H9 (cell line): ENCODE measurements around the gene ANKRD13A. TPM values are rescaled to one million over a fixed set of nuclear protein-coding genes. Genes with fewer than 3 reads are reported as not detected.

ENCODE experiments used
- DNase-seq: peaks from one replicate; pipeline ENCODE4 v3.0.0-alpha.2; 2017
- H2AFZ ChIP-seq: one replicate; pipeline ENCODE4 v1.6.1; 2013; ENCODE audit warnings: mild to moderate bottlenecking, low read length, control low read depth, moderate library complexity
- H2AK5ac ChIP-seq: 2 replicates; pipeline ENCODE4 v1.6.1; 2013; ENCODE audit warnings: low read length, control low read depth, mixed read lengths; ENCODE audit not compliant: insufficient read length
- H2BK120ac ChIP-seq: one replicate; pipeline ENCODE4 v1.6.1; 2013; ENCODE audit warnings: low read depth, mild to moderate bottlenecking, low read length, control low read depth, inconsistent platforms; ENCODE audit not compliant: poor library complexity, severe bottlenecking
- H2BK12ac ChIP-seq: 2 replicates; pipeline ENCODE4 v1.6.1; 2013; ENCODE audit warnings: low read length, control low read depth, mixed read lengths, low read depth; ENCODE audit not compliant: insufficient read length
- H2BK15ac ChIP-seq: 2 replicates; pipeline ENCODE4 v1.6.1; 2013; ENCODE audit warnings: low read depth, low read length, control low read depth
- H2BK20ac ChIP-seq: one replicate; pipeline ENCODE4 v1.6.1; 2013; ENCODE audit warnings: low read depth, mild to moderate bottlenecking, low read length, control low read depth, inconsistent platforms; ENCODE audit not compliant: poor library complexity, severe bottlenecking
- H2BK5ac ChIP-seq: 2 replicates; pipeline ENCODE4 v1.6.1; 2013; ENCODE audit warnings: low read length, control low read depth, mixed read lengths; ENCODE audit not compliant: insufficient read length
- H3K14ac ChIP-seq: 2 replicates; pipeline ENCODE4 v1.6.1; 2013; ENCODE audit warnings: low read length, control low read depth; ENCODE audit not compliant: insufficient read depth
- H3K18ac ChIP-seq: 2 replicates; pipeline ENCODE4 v1.6.1; 2013; ENCODE audit warnings: low read depth, mild to moderate bottlenecking, mixed read lengths, low read length, control low read depth; ENCODE audit not compliant: insufficient read length
- H3K23ac ChIP-seq: 2 replicates; pipeline ENCODE4 v1.6.1; 2013; ENCODE audit warnings: low read length, control low read depth, mixed read lengths, low read depth; ENCODE audit not compliant: insufficient read length
- H3K23me2 ChIP-seq: 2 replicates; pipeline ENCODE4 v1.6.1; 2013; ENCODE audit warnings: low read depth, mild to moderate bottlenecking, mixed read lengths, low read length, control low read depth; ENCODE audit not compliant: insufficient read length, poor library complexity, severe bottlenecking
- H3K27ac ChIP-seq: 2 replicates; pipeline ENCODE4 v1.5.1; 2013; ENCODE audit warnings: low read length, control low read depth, mixed read lengths, low read depth; ENCODE audit not compliant: insufficient read length
- H3K27me3 ChIP-seq: 2 replicates; pipeline ENCODE4 v1.6.1; 2013; ENCODE audit warnings: low read length, control low read depth, inconsistent platforms; ENCODE audit not compliant: insufficient read depth
- H3K4ac ChIP-seq: 2 replicates; pipeline ENCODE4 v1.6.1; 2013; ENCODE audit warnings: low read depth, mild to moderate bottlenecking, control low read depth, inconsistent platforms, low read length, moderate library complexity
- H3K4me1 ChIP-seq: 2 replicates; pipeline ENCODE4 v1.6.1; 2013; ENCODE audit warnings: low read length, control low read depth, inconsistent platforms; ENCODE audit not compliant: insufficient read depth
- H3K4me2 ChIP-seq: 2 replicates; pipeline ENCODE4 v1.6.1; 2013; ENCODE audit warnings: low read length, control low read depth, mixed read lengths; ENCODE audit not compliant: insufficient read length, insufficient read depth
- H3K56ac ChIP-seq: 2 replicates; pipeline ENCODE4 v1.6.1; 2013; ENCODE audit warnings: low read depth, mild to moderate bottlenecking, mixed read lengths, low read length, control low read depth; ENCODE audit not compliant: insufficient read length
- H3K79me1 ChIP-seq: 2 replicates; pipeline ENCODE4 v1.6.1; 2013; ENCODE audit warnings: low read depth, mild to moderate bottlenecking, moderate library complexity, low read length, control low read depth, inconsistent platforms; ENCODE audit not compliant: insufficient read depth, poor library complexity, severe bottlenecking
- H3K79me2 ChIP-seq: 2 replicates; pipeline ENCODE4 v1.6.1; 2013; ENCODE audit warnings: low read length, control low read depth, inconsistent platforms; ENCODE audit not compliant: insufficient read depth
- H3K9ac ChIP-seq: 2 replicates; pipeline ENCODE4 v1.6.1; 2013; ENCODE audit warnings: low read length, control low read depth, mixed read lengths; ENCODE audit not compliant: insufficient read length; ENCODE audit errors: extremely low read depth
- H3K9me3 ChIP-seq: one replicate; pipeline ENCODE4 v1.6.1; 2013; ENCODE audit warnings: low read depth, low read length, inconsistent platforms; ENCODE audit not compliant: control insufficient read depth
- H3T11ph ChIP-seq: one replicate; pipeline ENCODE4 v1.6.1; 2013; ENCODE audit warnings: mild to moderate bottlenecking, low read length, control low read depth, inconsistent platforms
- H4K20me1 ChIP-seq: one replicate; pipeline ENCODE4 v1.6.1; 2013; ENCODE audit not compliant: control insufficient read depth, insufficient read length, insufficient read depth
- H4K5ac ChIP-seq: 2 replicates; pipeline ENCODE4 v1.6.1; 2013; ENCODE audit warnings: low read depth, mild to moderate bottlenecking, mixed read lengths, low read length, control low read depth; ENCODE audit not compliant: insufficient read length
- H4K8ac ChIP-seq: replicated peaks from 2 replicates; pipeline ENCODE4 v1.6.1; 2013; ENCODE audit warnings: low read length, control low read depth, mixed read lengths, low read depth; ENCODE audit not compliant: insufficient read length
- H4K91ac ChIP-seq: 2 replicates; pipeline ENCODE4 v1.6.1; 2013; ENCODE audit warnings: low read depth, mild to moderate bottlenecking, moderate library complexity, mixed read lengths, low read length, control low read depth; ENCODE audit not compliant: insufficient read length
- H3K27ac Mint-ChIP-seq, 3 experiments: 2 replicates in 2 of 3; 3 replicates in 1 of 3; pipeline ENCODE4 v1.8.0; 2020 to 2021; ENCODE audit warnings: mixed read lengths in 3 of 3, mild to moderate bottlenecking in 1 of 3, moderate library complexity in 1 of 3
- H3K27me3 Mint-ChIP-seq: 2 replicates; pipeline ENCODE4 v1.8.0; 2021; ENCODE audit warnings: low read depth, mild to moderate bottlenecking, moderate library complexity, mixed read lengths
- H3K36me3 Mint-ChIP-seq, 3 experiments: 2 replicates in 2 of 3; 3 replicates in 1 of 3; pipeline ENCODE4 v1.8.0; 2020 to 2021; ENCODE audit warnings: low read depth in 3 of 3, mixed read lengths in 3 of 3; ENCODE audit not compliant: insufficient read depth in 1 of 3
- H3K4me1 Mint-ChIP-seq, 2 experiments: 2 replicates each; pipeline ENCODE4 v1.8.0; 2020; ENCODE audit warnings: mixed read lengths in 2 of 2
- H3K4me3 Mint-ChIP-seq, 2 experiments: 2 replicates in 1 of 2; 3 replicates in 1 of 2; pipeline ENCODE4 v1.8.0; 2020 to 2021; ENCODE audit warnings: mild to moderate bottlenecking in 2 of 2, mixed read lengths in 2 of 2, moderate library complexity in 1 of 2
- H3K9me3 Mint-ChIP-seq, 2 experiments: 2 replicates in 1 of 2; 3 replicates in 1 of 2; pipeline ENCODE4 v1.8.0; 2020; ENCODE audit warnings: mild to moderate bottlenecking in 2 of 2, mixed read lengths in 2 of 2, moderate library complexity in 1 of 2
- CTCF ChIP-seq: fragments of 200-600 bp; sonication (generic); conservative IDR thresholded peaks from 3 replicates; pipeline ENCODE4 v1.8.0; 2021; ENCODE audit warnings: antibody characterized with exemption, mild to moderate bottlenecking
- WGBS: extraction: QIAGEN DNeasy Blood & Tissue Kit; methylation state at CpG from one replicate; pipeline ENCODE4 v1.1.7; 2013; ENCODE audit warnings: missing lambda C conversion rate, low lambda C conversion rate, mixed read lengths; ENCODE audit not compliant: insufficient read length; ENCODE audit errors: extremely low coverage; 5-methylcytosine and 5-hydroxymethylcytosine counted together
- total RNA-seq: library from RNA; stranded (reverse); gene quantifications from 2 replicates; pipeline ENCODE4 v1.2.1, GENCODE V29; 2021

The ANKRD13A gene
- total RNA-seq, 1 experiment from 2014 or later = 18.0 TPM

GRCh38 chr12:110065540-110065939 lies 66.3 kb downstream of the ANKRD13A start:
- no peak overlapping the region for H4K5ac ChIP-seq
- WGBS = no CpG with 5 or more reads among the region's 2 CpGs
- H4K8ac ChIP-seq = no peak overlapping the region
- no peak overlapping the region for H4K91ac ChIP-seq
- H3K9ac ChIP-seq = no peak overlapping the region
- no peak overlapping the region for H2BK15ac ChIP-seq
- H2BK20ac ChIP-seq = no peak overlapping the region
- no peak overlapping the region for H3K4ac ChIP-seq
- no peak for TF ChIP-seq CTCF
- no peak overlapping the region for H3K27ac Mint-ChIP-seq
- H3K23me2 ChIP-seq = no peaks in the 10 kb centered on the region
- H2BK12ac ChIP-seq = no peak overlapping the region
- H3T11ph ChIP-seq = no peak overlapping the region
- H3K4me1 ChIP-seq = no peaks in the 10 kb centered on the region
- no peaks in the 10 kb centered on the region for H3K36me3 Mint-ChIP-seq
- no peaks in the 10 kb centered on the region for H3K79me2 ChIP-seq
- no peaks in the 10 kb centered on the region for H3K79me1 ChIP-seq
- no peak overlapping the region for H2AFZ ChIP-seq
- H3K4me3 Mint-ChIP-seq = no peak overlapping the region
- no peak for DNase-seq
- H3K4me2 ChIP-seq = no peak overlapping the region
- H3K14ac ChIP-seq = no peak overlapping the region
- no peaks in the 10 kb centered on the region for H3K9me3 ChIP-seq
- no peak overlapping the region for H3K23ac ChIP-seq
- no peak overlapping the region for H2BK5ac ChIP-seq
- no peak overlapping the region for H3K56ac ChIP-seq
- H3K27me3 Mint-ChIP-seq = peaks cover 5% of the 10 kb centered on the region
- no peak overlapping the region for H2AK5ac ChIP-seq
- H3K27me3 ChIP-seq = no peaks in the 10 kb centered on the region
- no peak overlapping the region for H3K27ac ChIP-seq
- no peak overlapping the region for H2BK120ac ChIP-seq
- H3K9me3 Mint-ChIP-seq = no peaks in the 10 kb centered on the region; a peak in 1 of 5 replicates
- H3K18ac ChIP-seq = no peak overlapping the region
- no peaks in the 10 kb centered on the region for H4K20me1 ChIP-seq
- peaks cover 0 to under 1% of the 10 kb centered on the region in 2 experiments; a peak in 2 of 4 replicates for H3K4me1 Mint-ChIP-seq
